Endothelial cell of umbilical vein (primary cell): ENCODE data around the gene STARD5. TPM values are rescaled to one million over a fixed set of nuclear protein-coding genes. Genes with fewer than 3 reads are reported as not detected.

Experiments used
- BruUV-seq: library from RNA; stranded (reverse); fragments of 400-500 nt; replicated peaks from 2 replicates; lab custom pipeline; 2021; lab: Mats Ljungman, UMichigan
- CTCF ChIA-PET: fragments of 300-600, 350-600 bp; sonication (Branson Sonifier 250); formaldehyde crosslinking; loops from one replicate; lab custom pipeline; 2021; ENCODE audit warnings: antibody characterized with exemption, inconsistent platforms; lab: Charles Lee
- POLR2A ChIA-PET: fragments of 300-600, 350-600 bp; sonication (Branson Sonifier 250); formaldehyde crosslinking; loops from one replicate; lab custom pipeline; 2021; ENCODE audit warnings: antibody characterized with exemption, inconsistent platforms; lab: Charles Lee
- DNase-seq: peaks from one replicate; pipeline ENCODE4 v3.0.0-alpha.2; 2011; ENCODE audit warnings: low read depth, low spot score
- FAIRE-seq: peaks from 2 replicates; lab custom pipeline; 2011; peaks lifted over from hg19 to GRCh38; lab: Jason Lieb, UNC
- H2AFZ ChIP-seq: 2 replicates; pipeline ENCODE4 v1.6.0; 2012; ENCODE audit warnings: low read depth, low read length, control low read depth, inconsistent platforms
- H3K27ac ChIP-seq: 2 replicates; pipeline ENCODE4 v1.5.1; 2011; ENCODE audit warnings: low read depth, mild to moderate bottlenecking, control low read depth, low read length, moderate library complexity; ENCODE audit not compliant: insufficient read depth
- H3K27me3 ChIP-seq, 2 experiments: 2 replicates each; pipeline versions ENCODE4 v1.6.0 to v1.6.1; 2011; ENCODE audit warnings: low read length in 2 of 2, mixed read lengths in 1 of 2; ENCODE audit not compliant: control insufficient read depth in 2 of 2, insufficient read depth in 2 of 2
- H3K36me3 ChIP-seq, 2 experiments: 2 replicates in 1 of 2; 3 replicates in 1 of 2; pipeline ENCODE4 v1.5.1; 2011; ENCODE audit warnings: low read length in 2 of 2, mild to moderate bottlenecking in 1 of 2, moderate library complexity in 1 of 2; ENCODE audit not compliant: control insufficient read depth in 2 of 2, insufficient read depth in 2 of 2; ENCODE audit errors: extremely low read depth in 1 of 2
- H3K4me1 ChIP-seq: 3 replicates; pipeline ENCODE4 v1.5.1; 2011; ENCODE audit warnings: mild to moderate bottlenecking, low read length; ENCODE audit not compliant: control insufficient read depth, insufficient read depth; ENCODE audit errors: extremely low read depth
- H3K4me2 ChIP-seq: 2 replicates; pipeline ENCODE4 v1.6.1; 2011; ENCODE audit warnings: low read length, control low read depth, mixed read lengths; ENCODE audit not compliant: insufficient read depth
- H3K4me3 ChIP-seq, 3 experiments: fragments of 200-600 bp in 1 of 3; sonication (generic), shearing (Covaris generic) in 1 of 3; replicated peaks in 1 of 3; 2 replicates each; pipeline ENCODE4 v1.5.1; 2011 to 2016; ENCODE audit warnings: control low read depth in 3 of 3, low read length in 3 of 3, mild to moderate bottlenecking in 2 of 3, inconsistent platforms in 1 of 3, low read depth in 1 of 3, moderate library complexity in 1 of 3; ENCODE audit not compliant: insufficient read depth in 1 of 3
- H3K79me2 ChIP-seq: 2 replicates; pipeline ENCODE4 v1.6.0; 2012; ENCODE audit warnings: low read length, inconsistent platforms; ENCODE audit not compliant: control insufficient read depth, insufficient read depth
- H3K9ac ChIP-seq: replicated peaks from 2 replicates; pipeline ENCODE3; 2011; ENCODE audit warnings: low read length, control low read depth; ENCODE audit not compliant: insufficient read depth; ENCODE audit errors: extremely low read depth
- H3K9me1 ChIP-seq: replicated peaks from 3 replicates; pipeline ENCODE4 v1.6.0; 2011; ENCODE audit warnings: mild to moderate bottlenecking, low read length; ENCODE audit not compliant: control insufficient read depth, insufficient read depth; ENCODE audit errors: extremely low read depth
- H3K9me3 ChIP-seq: replicated peaks from 2 replicates; pipeline ENCODE4 v1.5.1; 2012; ENCODE audit warnings: low read length, inconsistent platforms; ENCODE audit not compliant: control insufficient read depth, insufficient read depth
- H4K20me1 ChIP-seq: replicated peaks from 2 replicates; pipeline ENCODE3; 2011; ENCODE audit warnings: mild to moderate bottlenecking, low read length; ENCODE audit not compliant: control insufficient read depth, insufficient read depth; ENCODE audit errors: extremely low read depth
- CTCF ChIP-seq, 2 donors: IDR thresholded peaks; 1 replicate in 1 of 2; 2 replicates in 1 of 2; pipeline ENCODE4 v1.5.1; 2011; ENCODE audit warnings: low read length in 2 of 2, mild to moderate bottlenecking in 2 of 2, moderate library complexity in 2 of 2, control low read depth in 1 of 2, inconsistent platforms in 1 of 2, low read depth in 1 of 2; ENCODE audit not compliant: insufficient read depth in 1 of 2; ENCODE audit errors: extremely low read depth in 1 of 2
- EZH2 ChIP-seq: IDR thresholded peaks from 2 replicates; pipeline ENCODE4 v1.6.1; 2012; ENCODE audit warnings: borderline replicate concordance, low read depth, mild to moderate bottlenecking, moderate library complexity, low read length, inconsistent platforms; ENCODE audit not compliant: severe bottlenecking
- FOS ChIP-seq: IDR thresholded peaks from 2 replicates; pipeline ENCODE4 v1.6.1; 2011; ENCODE audit warnings: mild to moderate bottlenecking, low read length, moderate library complexity, borderline replicate concordance; ENCODE audit not compliant: insufficient read depth
- GATA2 ChIP-seq: IDR thresholded peaks from 2 replicates; pipeline ENCODE4 v1.7.0; 2011; ENCODE audit warnings: low read depth, mild to moderate bottlenecking, moderate library complexity, mixed read lengths, low read length; ENCODE audit not compliant: insufficient read length, insufficient read depth
- JUN ChIP-seq: IDR thresholded peaks from 2 replicates; pipeline ENCODE4 v1.6.1; 2011; ENCODE audit warnings: borderline replicate concordance, low read depth; ENCODE audit not compliant: insufficient read length, insufficient read depth
- MYC ChIP-seq: IDR thresholded peaks from one replicate; pipeline ENCODE4 v1.6.1; 2011; ENCODE audit warnings: mild to moderate bottlenecking, low read depth, low read length
- POLR2A ChIP-seq: IDR thresholded peaks from 2 replicates; pipeline ENCODE4 v1.6.1; 2012; ENCODE audit warnings: low read depth, mild to moderate bottlenecking, control low read depth, low read length
- POLR2AphosphoS5 ChIP-seq: IDR thresholded peaks from 2 replicates; pipeline ENCODE4 v1.6.1; 2012; ENCODE audit warnings: low read depth, mild to moderate bottlenecking, control low read depth, low read length, moderate library complexity; ENCODE audit not compliant: insufficient read depth
- dilution Hi-C: fragments of 300-500 bp; cut with MboI; formaldehyde crosslinking; loops from one replicate; pipeline ENCODE4 v1.15.0; 2019; ENCODE audit warnings: low sequenced_read_pairs; ENCODE audit not compliant: extremely low pct_ligation_motif_present
- intact Hi-C: fragments of 100-400 bp; cut with micrococcal nuclease; formaldehyde crosslinking; loops from one replicate; pipeline ENCODE4 v1.10.0; 2022
- polyA plus RNA-seq, 4 experiments: library from polyadenylated mRNA; depleted of rRNA in 3 of 4; stranded (reverse) in 3 of 4; unstranded in 1 of 4; fragments of >200 nt; gene quantifications; 2 replicates each; pipeline versions ENCODE4 v1.2.1 to v1.2.3, GENCODE V29; 2011 to 2012; ENCODE audit warnings: missing spikeins in 1 of 4
- total RNA-seq: library from RNA; stranded (reverse); gene quantifications from 2 replicates; pipeline ENCODE4 v1.2.3, GENCODE V29; 2021
- TF ChIP-seq, protein P1 (sequence below): IDR thresholded peaks from 2 replicates; pipeline ENCODE4 v1.6.1; 2011; ENCODE audit not compliant: insufficient read depth, insufficient read length

Gene STARD5
- total and polyA plus RNA-seq, 2 donors (not counting 3 experiments of a cell fraction or from before 2014, with no cell fraction given): 2.2 to 3.0 TPM

DNA sequence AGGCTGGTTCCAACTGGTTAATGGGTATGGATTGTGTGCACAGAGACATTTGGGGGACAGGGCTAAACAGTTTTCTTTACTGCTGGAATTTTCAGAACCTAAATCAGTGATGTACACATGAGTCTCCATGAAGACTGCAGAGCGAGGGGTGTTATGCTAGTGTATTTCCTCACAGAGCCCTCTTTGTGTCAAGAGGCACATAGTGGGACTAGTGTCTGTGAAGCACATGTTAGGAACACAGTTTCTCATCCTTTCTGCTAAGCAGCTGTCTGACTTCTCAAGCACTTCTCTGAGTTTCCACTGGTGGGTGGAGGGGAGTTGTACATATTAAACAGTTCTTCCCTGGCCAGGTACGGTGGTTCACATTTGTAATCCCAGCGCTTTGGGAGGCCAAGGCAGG is 9.4 kb upstream of the STARD5 start:
- no TSS peak for BruUV-seq
- H3K9me1 ChIP-seq: no peaks in the 10 kb centered on the region
- H3K4me2 ChIP-seq: no peak overlapping the region
- H3K79me2 ChIP-seq: no peaks in the 10 kb centered on the region
- H4K20me1 ChIP-seq: no peaks in the 10 kb centered on the region
- no peaks in the 10 kb centered on the region for H3K9me3 ChIP-seq
- peaks cover under 1% of the 10 kb centered on the region for H3K4me1 ChIP-seq
- FAIRE-seq: no peak
- no peak overlapping the region for H3K27ac ChIP-seq
- dilution Hi-C loops (no loop called here), intact Hi-C loops (no loop called here)
- no peak overlapping the region for H3K9ac ChIP-seq
- DNase-seq: no peak
- ChIA-PET CTCF (no interaction called here), POLR2A (no interaction called here)
- H3K27me3 ChIP-seq: peaks cover 0 to 2% of the 10 kb centered on the region in 2 experiments
- TF ChIP-seq, protein P1, sequence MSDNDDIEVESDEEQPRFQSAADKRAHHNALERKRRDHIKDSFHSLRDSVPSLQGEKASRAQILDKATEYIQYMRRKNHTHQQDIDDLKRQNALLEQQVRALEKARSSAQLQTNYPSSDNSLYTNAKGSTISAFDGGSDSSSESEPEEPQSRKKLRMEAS: no peak
- TF ChIP-seq MYC (no peak), POLR2A (no peak), FOS (no peak), JUN (no peak), GATA2 (no peak), CTCF (IDR thresholded peaks at IDR 0.05; ENCODE audit: extremely low read depth in 1 of 2, insufficient read depth in 1 of 2, low read depth in 1 of 2, low read length in 2 of 2) (no peak), EZH2 (no peak), POLR2AphosphoS5 (no peak)
- no peak overlapping the region for H3K4me3 ChIP-seq
- H2AFZ ChIP-seq: no peak overlapping the region
- no peaks in the 10 kb centered on the region for H3K36me3 ChIP-seq
